ENCODE measurements around the gene PHACTR3.

PHACTR3 gene

GRCh38 chr20:59623133-59623532, 18.8 kb downstream of the PHACTR3 start:
- no peak for DNase-seq (ENCODE audit: low spot score)
- in situ Hi-C loops (cut with MboI; ENCODE audit: low pct_unique_long_range_greater_than_20kb, low sequenced_read_pairs, unreplicated experiment) = loop anchor here (25.0 kb wide), 1 partner anchor 114 kb away; no protein-coding TSS in a partner anchor
- no peak for TF ChIP-seq CTCF (IDR thresholded peaks at IDR 0.05; ENCODE audit: extremely low read depth, insufficient read depth, missing control alignments)

GRCh38 chr20:59623583-59623982, 19.2 kb downstream of the PHACTR3 start:
- in situ Hi-C loops (cut with MboI; ENCODE audit: low pct_unique_long_range_greater_than_20kb, low sequenced_read_pairs, unreplicated experiment) = loop anchor here (25.0 kb wide), 1 partner anchor 114 kb away; no protein-coding TSS in a partner anchor
- no peak for TF ChIP-seq CTCF (IDR thresholded peaks at IDR 0.05; ENCODE audit: extremely low read depth, insufficient read depth, missing control alignments)

GRCh38 chr20:59624401-59624800, 20.1 kb downstream of the PHACTR3 start:
- no peak for TF ChIP-seq CTCF (IDR thresholded peaks at IDR 0.05; ENCODE audit: extremely low read depth, insufficient read depth, missing control alignments)
- in situ Hi-C loops (cut with MboI; ENCODE audit: low pct_unique_long_range_greater_than_20kb, low sequenced_read_pairs, unreplicated experiment) = loop anchor here (25.0 kb wide), 1 partner anchor 113 kb away; no protein-coding TSS in a partner anchor
- no peak for DNase-seq (ENCODE audit: low spot score)

More at GRCh38 chr20:59623583-59623982, 19.2 kb downstream of the PHACTR3 start:
- DNase-seq (ENCODE audit: low spot score) = no peak

- in situ Hi-C loops (cut with MboI; ENCODE audit: low pct_unique_long_range_greater_than_20kb, low sequenced_read_pairs, unreplicated experiment) = no loop called here
- no peak for TF ChIP-seq CTCF (IDR thresholded peaks at IDR 0.05; ENCODE audit: extremely low read depth, insufficient read depth, missing control alignments)
- DNase-seq (ENCODE audit: low spot score) = no peak
These were observed 21.0 kb downstream of the PHACTR3 start for GRCh38 chr20:59625214-59625922.

GRCh38 chr20:59627298-59627697, 23.0 kb downstream of the PHACTR3 start:
- no peak for TF ChIP-seq CTCF (IDR thresholded peaks at IDR 0.05; ENCODE audit: extremely low read depth, insufficient read depth, missing control alignments)
- in situ Hi-C loops (cut with MboI; ENCODE audit: low pct_unique_long_range_greater_than_20kb, low sequenced_read_pairs, unreplicated experiment) = no loop called here

GRCh38 chr20:59628171-59628570, 23.8 kb downstream of the PHACTR3 start:
- in situ Hi-C loops (cut with MboI; ENCODE audit: low pct_unique_long_range_greater_than_20kb, low sequenced_read_pairs, unreplicated experiment) = no loop called here
- no peak for DNase-seq (ENCODE audit: low spot score)
- no peak for TF ChIP-seq CTCF (IDR thresholded peaks at IDR 0.05; ENCODE audit: extremely low read depth, insufficient read depth, missing control alignments)

More at GRCh38 chr20:59627298-59627697, 23.0 kb downstream of the PHACTR3 start:
- DNase-seq (ENCODE audit: low spot score) = no peak

All from GM13977 (cell line).